Heart right ventricle (tissue), 16 donors: ENCODE data around the gene TBC1D17. TPM values are rescaled to one million over a fixed set of nuclear protein-coding genes. Genes with fewer than 3 reads are reported as not detected.

Experiments
- ATAC-seq, 8 donors: fragments of 200-7000 bp; cut with Tn5 transposase; one replicate each; pipeline ENCODE4 v1.9.1; 2020; ENCODE audit warnings: mild to moderate bottlenecking in 8 of 8, moderate library complexity in 8 of 8, moderate number of reproducible peaks in 1 of 8
- DNase-seq, 2 donors: peaks; one replicate each; pipeline ENCODE4 v3.0.0-alpha.2; 2020
- H3K27ac ChIP-seq, 10 donors: fragments of 200-600 bp; sonication (generic) in 2 of 10; one replicate each; pipeline versions ENCODE4 v1.5.0 to v1.8.0; 2020 to 2022; ENCODE audit warnings: mild to moderate bottlenecking in 3 of 10
- H3K27me3 ChIP-seq, 7 donors: fragments of 200-600 bp; one replicate each; pipeline ENCODE4 v1.8.0; 2021 to 2022; ENCODE audit warnings: mild to moderate bottlenecking in 2 of 7
- H3K36me3 ChIP-seq, 9 donors: fragments of 200-600 bp; sonication (generic) in 1 of 9; one replicate each; pipeline versions ENCODE4 v1.5.0 to v1.8.0; 2020 to 2022; ENCODE audit warnings: mild to moderate bottlenecking in 2 of 9
- H3K4me1 ChIP-seq, 9 donors: fragments of 200-600 bp; sonication (generic) in 1 of 9; one replicate each; pipeline versions ENCODE4 v1.5.0 to v1.8.0; 2020 to 2022; ENCODE audit warnings: mild to moderate bottlenecking in 4 of 9
- H3K4me3 ChIP-seq, 10 donors: fragments of 200-600 bp; sonication (generic) in 2 of 10; one replicate each; pipeline versions ENCODE4 v1.5.0 to v1.8.0; 2020 to 2022; ENCODE audit warnings: mild to moderate bottlenecking in 7 of 10, moderate library complexity in 2 of 10
- H3K9me3 ChIP-seq, 11 donors: fragments of 200-600 bp in 10 of 11; sonication (generic) in 2 of 11; one replicate each; pipeline versions ENCODE4 v1.5.0 to v1.8.0; 2013 to 2022; ENCODE audit warnings: mild to moderate bottlenecking in 2 of 11, control low read depth in 1 of 11, moderate library complexity in 1 of 11
- CTCF ChIP-seq, 9 donors: fragments of 200-600 bp; sonication (generic) in 2 of 9; IDR thresholded peaks; one replicate each; pipeline versions ENCODE4 v1.5.0 to v1.8.0; 2021 to 2022; ENCODE audit warnings: antibody characterized with exemption in 9 of 9, mild to moderate bottlenecking in 5 of 9, moderate library complexity in 1 of 9
- WGBS, 2 donors: extraction: QIAGEN DNeasy Blood & Tissue Kit; methylation state at CpG; one replicate each; pipeline ENCODE4 v1.1.7; 2013; ENCODE audit warnings: inconsistent platforms in 1 of 2; 5-methylcytosine and 5-hydroxymethylcytosine counted together
- intact Hi-C, 10 donors: fragments of 100-400 bp; cut with DNase I; formaldehyde crosslinking; loops; one replicate each; pipeline versions ENCODE4 v1.11.1 to v1.14.2; 2022
- polyA plus RNA-seq, 2 donors: library from polyadenylated mRNA; stranded (reverse); fragments of 200-250 nt; gene quantifications; one replicate each; pipeline ENCODE4 v1.2.3, GENCODE V29; 2013
- total RNA-seq, 10 donors: library from RNA; stranded (reverse); fragmentation: NEBNext Ultra II Directional in 3 of 10; extraction: Animal tissue kit (Norgen Biotek cat#: 25700) in 3 of 10; gene quantifications; one replicate each; pipeline versions ENCODE4 v1.2.1 to v1.2.4, GENCODE V29; 2021 to 2023
- donor health status: Arrhythmogenic right ventricular cardiomyopathy.
- donor health status: ischemic (EF 13 %, LVEDD 7.1; RV severe dilation, severe dysfunction).
- donor health status: healthy with polysubstance abuse.
- donor health status: DM: no; HTN: yes; CAD: no.
- donor health status: DM: no; HTN: no; CAD: no.
- donor health status: ischemic (EF 25% LVEDD 6.9; RV normal size, moderate dysfunction).
- donor health status: ischemic (EF 25% LVEDD 5.7; RV mildly dilated, moderate dysfunction).
- donor health status: healthy.
- donor health status: DM: yes; HTN: yes; CAD: no.
- donor health status: Ischemic cardiomyopathy.
- donor health status: ischemic (EF 35%, LVEDD 5.7; RV mildly dilated, moderate dysfunction).
- donor health status: nonischemic (EF 11% LVEDD 7.7; RV severe dilation, severe dysfunction).
- donor health status: DM: yes; HTN: yes; CAD: no.
- donor health status: PGD.
- donor health status: ischemic (EF 29% LVEDD 5.4; RV normal size, mild dysfunction).
- donor health status: nonischemic (EF 23%, LVEDD 6.1; RV moderate dilation, normal function).

TBC1D17 gene
- total and polyA plus RNA-seq, 12 donors: 30.4 to 57.9 (median 49.8) TPM

- Histone ChIP-seq H3K9me3 (no peaks in the 10 kb centered on the region), H3K4me3 (peak overlapping the region in 1 of 10 donors; percentile 25), H3K27me3 (peaks cover 0 to 9% (median 0%) of the 10 kb centered on the region in 7 donors), H3K36me3 (peaks cover 8 to 49% (median 32%) of the 10 kb centered on the region in 9 donors), H3K4me1 (peaks cover 5 to 27% (median 11%) of the 10 kb centered on the region in 9 donors), H3K27ac (peak overlapping the region in 2 of 10 donors; percentile 33 to 35)
- intact Hi-C loops: no loop called here
- DNase-seq: peak in 1 of 2 donors; percentile 4
- 64 to 89% methylated on average over 50 to 54 of the region's 54 CpGs for WGBS, 2 donors
- no peak for TF ChIP-seq CTCF (IDR thresholded peaks at IDR 0.05)
- peak in 1 of 8 donors; percentile 4 for ATAC-seq
Measured at GRCh38 chr19:49887665-49888509, 10.4 kb downstream of the TBC1D17 start.

- H3K27me3 ChIP-seq: peaks cover 0 to 9% (median 0%) of the 10 kb centered on the region in 7 donors
- peaks cover 5 to 43% (median 26%) of the 10 kb centered on the region in 9 donors for H3K36me3 ChIP-seq
- no peak overlapping the region for H3K27ac ChIP-seq
- no peak overlapping the region for H3K4me3 ChIP-seq
- DNase-seq (no peak), ATAC-seq (no peak)
- 81 to 90% methylated on average over 16 to 18 of the region's 18 CpGs for WGBS, 2 donors
- peaks cover 5 to 27% (median 11%) of the 10 kb centered on the region in 9 donors for H3K4me1 ChIP-seq
- no peak for TF ChIP-seq CTCF (IDR thresholded peaks at IDR 0.05)
- H3K9me3 ChIP-seq: no peaks in the 10 kb centered on the region
- intact Hi-C loops: no loop called here
Measured at GRCh38 chr19:49888510-49888824, 11.0 kb downstream of the TBC1D17 start.

- peak in 2 of 8 donors; percentile 8 to 13 for ATAC-seq
- H3K27ac ChIP-seq: no peak overlapping the region
- intact Hi-C loops: no loop called here
- H3K36me3 ChIP-seq: peaks cover 0 to 36% (median 20%) of the 10 kb centered on the region in 9 donors
- peaks cover 0 to 9% (median 0%) of the 10 kb centered on the region in 7 donors for H3K27me3 ChIP-seq
- TF ChIP-seq CTCF (IDR thresholded peaks at IDR 0.05): no peak
- 79 to 86% methylated on average over 23 of the region's 23 CpGs for WGBS, 2 donors
- peak in 1 of 2 donors; percentile 4 for DNase-seq
- H3K9me3 ChIP-seq: no peaks in the 10 kb centered on the region
- peaks cover 5 to 27% (median 11%) of the 10 kb centered on the region in 9 donors for H3K4me1 ChIP-seq
- no peak overlapping the region for H3K4me3 ChIP-seq
Measured at GRCh38 chr19:49889038-49889686, 11.7 kb downstream of the TBC1D17 start.

- no peak overlapping the region for H3K27ac ChIP-seq
- peak overlapping the region in 8 of 10 donors; percentile 10 to 48 (median 32) for H3K4me3 ChIP-seq
- 13 to 20% methylated on average over 71 of the region's 71 CpGs for WGBS, 2 donors
- intact Hi-C loops: no loop called here
- no peaks in the 10 kb centered on the region for H3K9me3 ChIP-seq
- H3K4me1 ChIP-seq: peaks cover 5 to 27% (median 11%) of the 10 kb centered on the region in 9 donors
- H3K27me3 ChIP-seq: peaks cover 0 to 9% (median 0%) of the 10 kb centered on the region in 7 donors
- peaks cover 0 to 30% (median 13%) of the 10 kb centered on the region in 9 donors for H3K36me3 ChIP-seq
- peak; percentile 50 to 81 (median 64) for ATAC-seq
- peak; percentile 69 to 80 for DNase-seq
- TF ChIP-seq CTCF (IDR thresholded peaks at IDR 0.05): peak; percentile 64 to 89 (median 84)
Measured at GRCh38 chr19:49889687-49890348, 12.3 kb downstream of the TBC1D17 start.
